HG02943 (cell line): Measurements from ENCODE around the gene UBE2Q2.
"Not testable (repeated sequence)": the region's sequence is repeated elsewhere in the genome, so short reads cannot be mapped to it uniquely, and the experiment has no call there.

Experiments
- ATAC-seq: cut with Tn5 transposase; IDR thresholded peaks from one replicate; pipeline ENCODE4 v1.9.1; 2021; ENCODE audit warnings: mild to moderate bottlenecking, low read depth, moderate library complexity; ENCODE audit not compliant: unreplicated experiment

UBE2Q2 gene

DNA sequence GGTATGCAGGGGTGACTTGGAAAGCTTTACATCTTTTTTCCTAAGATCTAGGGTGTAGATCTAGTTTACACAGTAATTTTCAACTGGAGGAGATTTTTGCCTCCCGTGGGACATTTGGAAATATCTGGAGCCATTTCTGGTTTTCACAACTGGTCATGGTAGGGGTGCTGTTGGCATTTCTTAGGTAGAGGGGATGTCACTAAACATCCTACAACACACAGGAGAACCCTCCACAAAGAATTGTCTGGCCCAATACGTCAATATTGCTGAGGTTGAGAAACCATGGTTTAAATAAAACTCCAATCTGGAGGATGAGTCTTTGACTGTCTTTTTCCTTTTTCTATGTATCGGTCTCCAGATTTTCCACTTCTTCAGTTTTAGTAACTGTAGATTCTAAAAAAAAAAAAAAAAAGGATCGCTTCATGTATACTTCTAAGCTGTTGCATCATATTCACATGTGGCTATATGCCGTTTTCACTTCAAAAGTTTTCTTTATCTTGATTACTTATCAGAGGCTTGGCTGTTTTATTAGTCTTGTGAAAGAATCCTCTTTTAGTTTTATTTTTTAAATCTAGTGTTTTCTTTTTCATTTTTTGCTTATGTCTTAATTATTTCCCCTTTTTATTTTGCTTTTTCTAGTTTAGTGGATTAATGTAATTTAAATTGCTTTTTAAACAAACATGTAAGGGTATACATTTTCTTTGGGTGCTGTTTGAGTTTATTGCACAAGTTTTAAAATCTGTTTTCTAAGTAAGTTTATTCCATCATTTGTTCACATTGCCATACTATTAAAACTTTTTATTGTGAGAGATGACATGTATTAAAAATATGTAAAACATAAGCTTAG, 21.2 kb downstream of the UBE2Q2 start:
- no peak for ATAC-seq

DNA sequence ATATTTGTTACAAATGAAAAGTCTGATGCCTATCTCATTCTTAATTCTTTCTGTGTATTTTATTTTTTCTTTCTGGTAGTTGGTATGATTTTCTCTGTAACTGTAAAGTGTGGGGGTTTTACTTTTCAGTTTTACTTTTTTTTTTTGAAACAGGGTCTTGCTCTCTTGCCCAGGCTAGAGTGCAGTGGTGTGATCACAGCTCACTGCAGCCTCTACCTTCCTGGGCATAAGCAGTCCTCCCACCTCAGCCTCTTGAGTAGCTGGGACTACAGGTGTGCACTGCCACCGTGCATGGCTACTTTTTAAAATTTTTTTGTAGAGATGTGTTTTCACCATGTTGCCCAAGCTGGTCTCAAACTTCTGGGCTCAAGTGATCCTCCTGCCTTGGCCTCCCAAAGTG, 22.8 kb downstream of the UBE2Q2 start:
- not testable (repeated sequence) for ATAC-seq

DNA sequence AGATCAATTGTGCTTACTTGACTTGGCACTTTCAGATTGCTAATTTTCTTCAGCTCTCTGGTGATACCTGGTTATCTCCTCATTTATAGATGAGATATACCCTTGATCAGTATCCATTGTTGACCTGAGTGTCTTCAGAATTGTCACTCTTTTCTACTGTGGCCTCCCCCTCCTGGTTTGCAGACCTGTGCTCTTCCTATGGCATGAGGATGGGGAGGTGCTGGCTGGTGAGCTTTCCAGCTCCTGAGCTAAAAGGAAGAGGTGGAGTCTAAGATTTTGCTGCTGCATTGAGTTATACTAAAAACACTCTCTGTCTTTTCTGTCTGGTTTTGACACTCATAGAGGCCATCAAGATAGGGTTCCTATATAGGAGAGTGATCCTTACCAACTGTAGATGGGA, 23.7 kb downstream of the UBE2Q2 start:
- no peak for ATAC-seq

DNA sequence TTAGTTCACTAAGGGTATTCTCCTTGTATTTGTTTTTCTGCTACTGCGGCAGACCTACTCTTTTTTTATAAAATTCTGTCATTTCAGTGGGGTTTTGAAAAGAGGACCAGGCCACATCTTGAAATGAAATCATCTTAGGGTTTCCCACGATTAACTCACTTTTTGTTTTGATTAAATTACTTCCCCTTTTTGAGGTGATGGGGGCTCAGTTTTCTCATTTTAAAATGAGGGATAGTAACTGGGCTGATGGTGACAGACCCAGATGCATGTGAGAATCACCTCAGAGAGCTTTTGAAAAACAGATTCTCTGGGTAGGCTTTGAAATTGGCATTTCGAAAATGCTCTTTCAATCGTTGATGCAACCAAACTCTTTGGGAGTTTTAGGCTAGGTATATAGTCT, 24.2 kb downstream of the UBE2Q2 start:
- ATAC-seq: no peak

DNA sequence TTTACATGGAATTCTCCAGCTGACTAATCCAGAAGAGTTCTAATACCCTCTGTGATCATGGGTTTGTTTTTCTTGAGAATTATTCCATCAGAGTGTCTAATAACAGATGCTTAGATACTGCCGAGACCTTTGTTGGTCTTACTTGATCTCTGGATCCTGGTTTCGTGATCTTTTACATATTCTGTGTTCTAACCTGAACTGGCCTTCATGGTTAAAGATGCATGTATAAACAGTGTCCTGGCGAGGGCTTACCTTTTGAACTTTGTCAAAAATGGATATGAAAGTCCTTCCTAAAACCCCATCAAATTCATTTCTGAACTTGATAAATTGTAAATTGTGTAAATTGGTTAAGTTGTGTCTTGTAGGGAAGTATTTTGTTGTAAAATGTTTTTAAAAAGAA, 24.8 kb downstream of the UBE2Q2 start:
- ATAC-seq: no peak

DNA sequence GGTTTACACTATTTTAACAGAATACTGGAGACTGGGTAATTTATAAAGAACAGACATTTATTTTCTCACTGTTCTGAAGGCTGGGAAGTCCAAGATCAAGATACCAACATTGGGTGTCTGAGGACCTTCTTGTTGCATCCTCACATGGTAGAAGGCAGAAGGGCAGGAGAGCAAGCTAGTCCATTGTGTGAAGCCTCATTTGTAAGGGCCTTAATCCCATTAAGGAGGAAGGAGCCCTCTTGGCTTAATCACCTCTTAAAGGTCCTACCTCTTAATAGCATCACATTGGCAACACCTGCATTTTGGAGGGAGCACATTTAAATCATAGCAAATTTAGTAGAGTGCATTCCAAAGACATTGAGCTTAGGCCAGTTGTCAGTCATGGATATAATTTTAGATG, 26.2 kb downstream of the UBE2Q2 start:
- ATAC-seq: no peak

DNA sequence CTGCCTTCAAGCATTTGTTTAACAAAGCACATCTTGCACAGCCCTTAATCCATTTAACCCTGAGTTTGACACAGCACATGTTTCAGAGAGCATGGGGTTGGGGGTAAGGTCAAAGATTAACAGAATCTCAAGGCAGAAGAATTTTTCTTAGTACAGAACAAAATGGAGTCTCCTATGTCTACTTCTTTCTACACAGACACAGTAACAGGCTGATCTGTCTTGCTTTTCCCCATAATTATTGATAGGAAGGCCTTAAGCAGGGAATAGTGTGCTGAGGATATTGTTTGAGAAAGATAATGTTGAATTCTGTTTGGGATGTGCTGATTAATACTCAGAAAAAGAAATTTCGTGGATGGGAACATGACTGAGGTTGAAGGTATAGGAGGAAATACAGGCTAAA, 28.3 kb downstream of the UBE2Q2 start:
- ATAC-seq: not testable (repeated sequence)

DNA sequence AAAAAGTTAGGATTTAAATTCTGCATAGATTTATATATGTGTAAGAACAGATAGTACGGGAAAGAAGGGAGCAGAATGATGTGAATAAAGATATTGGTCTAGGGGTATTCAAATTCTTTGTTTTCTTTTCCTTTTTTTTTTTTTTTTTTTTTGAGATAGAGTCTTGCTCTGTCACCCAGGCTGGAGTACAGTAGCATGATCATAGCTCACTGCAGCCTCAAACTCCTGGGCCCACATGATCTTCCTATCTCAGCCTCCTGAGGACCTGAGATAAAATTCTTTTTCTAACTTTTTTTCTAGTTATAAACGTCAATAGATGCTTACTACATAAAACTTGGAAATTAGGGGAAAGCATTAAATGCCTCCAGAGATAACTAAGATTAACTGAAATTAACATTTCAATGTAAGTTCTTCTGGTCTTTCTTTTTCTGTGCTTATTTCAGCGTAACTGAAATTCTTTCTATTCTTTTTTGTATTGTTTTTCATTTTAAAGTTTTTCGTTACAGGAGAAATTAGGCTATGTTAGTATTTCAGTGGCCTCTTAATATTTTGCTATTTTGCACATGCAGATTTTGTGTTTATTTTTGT, 29.2 kb downstream of the UBE2Q2 start:
- no peak for ATAC-seq

DNA sequence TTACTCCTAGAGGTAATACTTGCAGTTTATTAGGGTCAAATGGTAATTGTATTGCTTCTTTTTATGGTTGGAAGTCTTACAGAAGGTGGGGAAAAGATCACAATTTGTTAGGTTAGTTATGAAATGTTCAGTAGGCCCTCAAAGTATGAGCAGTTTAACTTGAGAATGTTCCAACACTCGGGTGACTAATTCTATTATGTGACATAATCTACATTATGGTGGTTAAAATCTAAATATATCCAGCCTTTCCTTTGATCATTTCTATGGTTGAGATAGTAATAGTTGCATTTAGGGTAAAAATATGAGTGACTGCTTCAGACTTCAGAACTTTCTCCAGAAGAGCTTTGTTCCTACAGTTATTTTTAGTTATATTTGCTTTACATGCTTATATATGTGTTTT, 40.8 kb downstream of the UBE2Q2 start:
- ATAC-seq: no peak

DNA sequence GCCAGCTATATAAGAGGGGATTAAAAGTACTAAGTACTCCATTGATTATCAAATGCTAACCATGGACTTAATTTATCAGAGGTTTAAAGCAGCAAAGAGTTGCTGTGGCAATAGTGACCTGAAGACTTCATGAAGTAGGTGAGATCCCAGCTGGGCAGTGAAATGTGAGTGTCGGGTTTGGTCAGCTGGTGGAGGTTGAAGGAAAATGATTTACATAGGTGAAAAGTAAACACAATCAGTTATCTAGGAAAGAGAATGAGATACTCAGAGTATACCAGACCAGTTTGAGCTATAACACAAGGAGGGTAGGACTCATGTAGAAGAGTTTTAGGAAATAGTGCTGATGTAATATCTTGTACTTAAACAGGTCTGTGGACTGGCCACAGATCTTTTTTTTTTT, 43.9 kb downstream of the UBE2Q2 start:
- ATAC-seq: no peak

DNA sequence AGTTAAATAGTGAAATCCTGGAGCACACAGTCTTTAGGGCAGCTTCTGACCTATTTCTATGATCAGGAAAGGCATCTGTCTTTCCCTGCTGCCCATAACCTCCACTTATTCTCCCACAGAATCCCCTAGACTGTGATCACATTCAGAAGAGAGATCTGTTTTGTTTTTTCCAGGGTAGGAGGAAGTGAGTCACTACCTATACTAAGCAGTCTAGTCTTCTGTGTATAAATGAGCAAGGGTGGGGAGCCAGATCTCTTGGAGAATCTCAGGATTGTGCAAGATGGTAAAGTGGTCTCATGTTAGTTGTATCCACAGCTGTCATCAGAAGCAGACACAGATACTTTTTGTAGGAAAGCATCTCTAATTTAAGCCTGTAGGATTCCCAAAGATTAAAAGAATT, 48.6 kb downstream of the UBE2Q2 start:
- no peak for ATAC-seq

DNA sequence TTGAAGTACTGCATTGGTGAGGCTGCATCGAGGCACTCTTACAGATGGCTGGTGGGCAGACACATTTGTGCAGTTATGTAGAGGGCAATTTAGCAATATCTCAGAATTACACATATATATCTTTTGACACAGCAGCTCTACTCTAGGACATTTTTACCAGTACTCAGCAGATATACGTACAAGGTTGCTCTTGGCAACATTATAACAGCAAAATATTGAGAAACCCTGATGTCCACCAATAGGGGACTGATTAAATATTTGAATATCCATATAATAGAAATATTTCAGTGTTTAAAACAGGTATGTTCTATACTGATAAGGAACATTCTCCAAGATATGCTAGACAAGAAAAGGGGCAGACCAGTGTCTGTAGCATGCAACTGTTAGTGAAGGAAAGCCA, 52.5 kb downstream of the UBE2Q2 start:
- no peak for ATAC-seq

DNA sequence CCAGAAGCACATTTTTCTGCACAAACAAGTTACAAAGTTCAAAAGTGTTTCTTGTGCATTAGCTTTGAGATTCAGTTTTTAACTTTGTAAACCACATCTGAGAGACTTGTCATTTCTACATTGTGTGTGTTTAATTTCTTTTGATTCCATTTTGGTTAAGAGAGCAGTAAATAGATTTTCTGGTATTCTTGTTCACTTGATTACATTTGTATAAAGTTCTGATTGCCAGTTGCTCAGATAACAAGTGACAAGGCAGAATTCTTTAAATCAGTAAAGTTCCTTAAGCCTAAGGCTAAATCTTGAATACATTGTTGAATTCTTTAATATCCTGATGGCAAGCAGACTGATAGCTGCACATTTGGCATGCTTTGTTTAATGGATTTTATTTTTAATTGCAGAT, 57.3 kb downstream of the UBE2Q2 start:
- no peak for ATAC-seq

DNA sequence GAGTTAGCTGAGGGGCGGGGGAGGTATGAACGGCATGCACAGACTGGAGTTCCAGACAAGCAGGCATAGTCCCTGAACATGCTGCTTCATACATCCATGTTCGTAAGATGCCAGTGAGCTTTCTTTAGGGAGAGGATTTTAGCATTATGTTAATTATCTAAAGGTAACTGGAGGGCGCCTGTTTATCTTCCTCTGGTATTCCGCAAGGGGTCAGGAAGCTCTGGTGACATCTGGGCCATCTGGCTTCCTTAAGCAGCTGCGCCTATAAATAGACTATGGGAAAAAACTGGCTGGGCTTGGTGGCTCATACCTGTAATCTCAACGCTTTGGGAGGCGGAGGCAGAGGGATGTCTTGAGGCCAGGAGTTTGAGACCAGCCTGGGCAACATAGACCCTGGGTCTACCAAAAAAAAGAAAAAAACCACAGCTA, 58.9 kb downstream of the UBE2Q2 start:
- ATAC-seq: no peak

DNA sequence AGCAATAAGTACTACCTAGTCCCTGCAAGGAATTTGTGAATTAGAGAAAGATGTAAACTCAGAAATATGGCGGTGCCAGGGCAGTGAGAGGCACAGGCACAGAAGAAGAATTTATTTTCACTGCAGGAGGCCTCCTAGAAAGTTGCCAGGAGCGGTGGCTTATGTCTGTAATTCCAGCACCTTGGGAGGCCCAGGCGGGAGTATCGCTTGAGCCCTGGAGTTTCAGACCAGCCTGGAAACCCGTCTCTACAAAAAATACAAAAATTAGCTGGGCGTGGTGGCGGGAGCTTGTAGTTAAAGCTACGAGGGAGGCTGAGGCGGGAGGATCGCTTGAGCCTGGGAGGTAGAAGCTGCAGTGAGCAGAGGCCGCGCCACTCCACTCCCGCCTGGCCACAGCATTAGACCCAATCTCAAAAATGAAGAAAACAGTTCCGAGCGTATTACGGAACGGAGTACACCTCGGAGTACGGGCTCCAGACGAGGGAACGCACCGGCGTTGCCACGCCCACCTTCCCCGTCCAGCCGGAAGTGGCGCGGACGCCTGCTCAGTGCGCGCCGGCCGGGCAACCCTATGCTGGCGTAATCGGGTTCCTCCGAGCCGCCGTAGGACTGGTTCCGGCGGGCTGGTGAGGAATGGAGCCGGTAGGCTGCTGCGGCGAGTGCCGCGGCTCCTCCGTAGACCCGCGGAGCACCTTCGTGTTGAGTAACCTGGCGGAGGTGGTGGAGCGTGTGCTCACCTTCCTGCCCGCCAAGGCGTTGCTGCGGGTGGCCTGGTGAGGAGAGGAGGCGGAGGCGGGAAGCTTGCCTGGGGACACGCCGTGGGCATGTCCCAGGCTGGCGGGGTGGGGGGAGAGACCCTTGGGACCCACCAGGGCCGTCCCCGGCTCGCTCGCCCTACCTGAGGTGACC, 60.3 kb downstream of the UBE2Q2 start, which contains the start of gene FBXO22:
TSS of gene FBXO22 (plus strand) at position 548 of the 909 bp plus-strand sequence. CDS start at position 634, 86 bp downstream.
- ATAC-seq: peak; percentile 83

DNA sequence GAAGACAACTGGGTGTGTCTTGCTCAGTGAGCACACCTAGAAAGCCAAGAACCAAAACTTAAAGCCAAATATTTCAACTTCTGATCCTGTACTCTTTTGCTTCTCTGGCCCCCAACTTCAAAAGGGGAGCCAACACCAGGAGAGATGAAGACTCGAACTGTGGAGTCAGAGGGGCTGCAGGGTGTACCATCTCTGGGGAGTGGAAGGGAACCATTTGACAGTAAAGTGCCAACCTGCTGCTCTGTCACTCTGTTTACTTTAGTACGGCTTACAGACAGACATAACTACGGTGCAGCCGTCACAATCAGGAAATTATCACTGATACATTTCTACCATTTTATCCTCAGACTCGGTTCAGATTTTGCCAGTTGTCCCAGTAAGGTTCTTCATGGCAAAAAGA, 62.0 kb downstream of the UBE2Q2 start:
- ATAC-seq: no peak

DNA sequence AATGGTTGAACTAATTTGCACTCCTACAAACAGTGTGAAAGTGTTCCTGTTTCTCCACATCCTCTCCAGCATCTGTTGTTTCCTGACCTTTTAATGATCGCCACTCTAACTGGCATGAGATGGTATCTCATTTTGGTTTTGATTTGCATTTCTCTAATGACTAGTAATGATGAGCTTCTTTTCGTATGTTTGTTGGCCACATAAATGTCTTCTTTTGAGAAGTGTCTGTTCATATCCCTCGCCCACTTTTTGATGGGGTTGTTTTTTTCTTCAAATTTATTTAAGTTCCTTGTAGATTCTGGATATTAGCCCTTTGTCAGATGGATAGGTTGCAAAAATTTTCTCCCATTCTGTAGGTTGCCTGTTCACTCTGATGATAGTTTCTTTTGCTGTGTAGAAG, 67.1 kb downstream of the UBE2Q2 start:
- ATAC-seq: not testable (repeated sequence)

DNA sequence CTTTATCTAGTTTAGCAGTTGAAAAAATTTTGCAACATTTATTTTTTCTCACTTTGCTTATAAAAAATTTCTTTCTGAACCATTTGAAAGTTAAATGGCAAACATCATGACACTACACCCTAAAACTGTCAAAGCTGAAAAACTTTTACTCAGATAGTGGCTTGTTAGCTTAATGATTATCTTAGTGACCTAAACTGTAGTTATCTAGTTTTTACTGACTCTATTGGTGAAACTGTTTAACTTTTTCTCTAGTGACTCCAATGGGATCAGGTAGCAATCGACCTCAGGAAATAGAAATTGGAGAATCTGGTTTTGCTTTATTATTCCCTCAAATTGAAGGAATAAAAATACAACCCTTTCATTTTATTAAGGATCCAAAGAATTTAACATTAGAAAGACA, 73.7 kb downstream of the UBE2Q2 start:
- no peak for ATAC-seq

DNA sequence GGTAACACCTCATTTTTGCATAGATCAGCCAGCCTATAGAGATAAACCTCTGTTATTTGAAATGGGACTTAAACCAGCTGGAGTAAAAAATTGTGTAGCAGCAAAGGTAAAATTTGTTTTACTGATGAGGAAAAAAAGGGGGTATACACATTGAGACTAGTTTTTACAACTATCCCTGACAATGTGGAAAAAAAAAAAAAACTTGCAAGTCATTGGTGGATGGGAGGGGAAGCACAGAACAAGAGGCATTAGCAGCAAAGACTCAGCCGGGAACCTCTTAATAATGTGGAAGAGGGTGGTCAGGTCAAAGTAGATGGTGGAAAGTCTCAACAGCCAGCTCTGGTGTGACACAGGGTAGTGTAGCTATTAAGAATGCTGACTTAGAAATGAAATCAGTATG, 74.9 kb downstream of the UBE2Q2 start:
- no peak for ATAC-seq

DNA sequence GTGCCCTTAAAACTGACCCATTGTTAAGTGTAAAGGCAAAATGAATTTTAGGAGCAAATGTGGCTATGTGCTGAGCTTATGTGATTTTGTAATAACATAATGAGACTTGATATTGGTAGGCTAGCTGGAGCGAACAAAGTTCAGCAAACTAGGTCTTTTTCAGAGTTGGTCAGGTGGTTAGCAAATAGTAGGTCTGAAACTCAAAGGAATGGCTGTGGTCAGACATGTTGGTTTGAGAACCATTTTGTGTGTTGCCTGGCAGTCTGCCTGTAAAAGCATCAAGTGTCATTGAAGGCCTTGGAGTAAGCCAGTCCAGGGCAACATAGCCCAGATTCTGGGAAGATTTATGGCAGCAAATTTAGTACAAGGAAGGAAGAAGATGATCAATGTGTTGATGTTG, 76.8 kb downstream of the UBE2Q2 start:
- ATAC-seq: no peak
